Effector CD4-positive, alpha-beta T cell (primary cell): Measurements from ENCODE around the gene ZP3.
"Not testable (repeated sequence)": the region's sequence is repeated elsewhere in the genome, so short reads cannot be mapped to it uniquely, and the experiment has no call there.

ENCODE experiments used
- DNase-seq: peaks from one replicate; pipeline ENCODE4 v3.0.0-alpha.2; 2020

The ZP3 gene

GRCh38 chr7:76485822-76486610, 61.3 kb downstream of the ZP3 start:
- DNase-seq, result not testable (repeated sequence)

GRCh38 chr7:76486618-76487017, 61.9 kb downstream of the ZP3 start:
- not testable (repeated sequence) for DNase-seq

- DNase-seq, result not testable (repeated sequence)
Measured at GRCh38 chr7:76487969-76488368, 63.2 kb downstream of the ZP3 start.
